Vagina (tissue), 2 donors: ENCODE measurements around the gene PCBD2.

ENCODE experiments used
- CTCF ChIP-seq, 3 experiments: fragments of 450-650 bp in 2 of 3; fragments of 200-600 bp in 1 of 3; sonication (generic) in 1 of 3; IDR thresholded peaks; one replicate each; pipeline ENCODE4 v1.5.1; 2017 to 2019; ENCODE audit warnings: antibody characterized with exemption in 3 of 3, mild to moderate bottlenecking in 2 of 3, moderate library complexity in 2 of 3
- POLR2A ChIP-seq, 2 donors: fragments of 450-650 bp; IDR thresholded peaks; one replicate each; pipeline ENCODE4 v1.6.1; 2017; ENCODE audit warnings: antibody characterized with exemption in 2 of 2, mild to moderate bottlenecking in 2 of 2, moderate library complexity in 2 of 2
- POLR2AphosphoS5 ChIP-seq, 2 donors: sonication (generic); formaldehyde crosslinking; IDR thresholded peaks; one replicate each; pipeline ENCODE4 v1.9.0; 2017; ENCODE audit warnings: antibody characterized with exemption in 2 of 2, mild to moderate bottlenecking in 2 of 2, low read depth in 1 of 2; ENCODE audit not compliant: insufficient read depth in 1 of 2

DNA sequence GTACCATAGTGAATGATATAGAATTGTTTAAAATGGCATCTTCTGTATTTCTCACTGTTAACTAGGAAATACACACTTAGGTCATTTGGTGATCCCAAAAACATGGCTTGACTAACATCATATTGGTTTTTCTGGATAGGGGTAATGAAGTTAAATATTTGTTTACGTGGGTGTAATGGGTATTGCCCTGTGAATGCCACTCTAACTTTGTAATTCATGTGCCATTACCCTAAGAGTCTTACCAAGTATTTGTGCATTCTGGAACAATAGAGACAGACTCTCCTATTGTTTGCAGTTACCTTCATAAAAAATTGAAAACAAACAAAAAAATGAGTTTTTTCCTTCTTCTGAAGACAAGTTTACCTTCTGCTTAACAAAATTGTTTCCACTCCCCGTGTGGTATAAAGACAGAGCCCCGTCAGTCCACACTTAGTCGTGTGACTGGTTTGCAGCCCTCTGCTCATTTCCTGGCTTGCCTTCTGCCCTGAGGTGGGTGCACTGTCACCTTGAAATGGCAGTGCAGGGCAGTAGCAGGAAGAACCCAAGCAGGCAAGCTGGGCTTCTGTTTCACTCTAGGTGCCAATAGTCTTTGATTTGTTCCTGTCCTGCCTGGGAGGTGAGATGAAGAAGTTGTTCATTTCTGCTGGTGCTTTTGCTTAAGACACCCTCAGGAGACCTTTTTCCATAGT is 53.1 kb downstream of the PCBD2 start:
- no peak for TF ChIP-seq CTCF (IDR thresholded peaks at IDR 0.05)
- TF ChIP-seq POLR2AphosphoS5 (IDR thresholded peaks at IDR 0.05; ENCODE audit: insufficient read depth in 1 of 2, low read depth in 1 of 2), result no peak
- no peak for TF ChIP-seq POLR2A (IDR thresholded peaks at IDR 0.05)
